OCI-LY7 (cell line): ENCODE results near the gene TCP10L.

Experiments used
- CTCF ChIP-seq: fragments of 200-600 bp; sonication (generic); conservative IDR thresholded peaks from 2 replicates; pipeline ENCODE4 v1.5.1; 2014; ENCODE audit warnings: mild to moderate bottlenecking, antibody characterized with exemption, low read length, moderate library complexity, mixed read lengths
- EZH2phosphoT487 ChIP-seq: fragments of 200-600 bp; sonication (generic); IDR thresholded peaks from 2 replicates; pipeline ENCODE4 v1.6.1; 2018; ENCODE audit warnings: low read depth, borderline replicate concordance, mild to moderate bottlenecking, mixed run types, antibody characterized with exemption, low read length, moderate library complexity, mixed read lengths

GRCh38 chr21:32602099-32602498 is 16.8 kb upstream of the TCP10L start:
- TF ChIP-seq CTCF (no peak), EZH2phosphoT487 (no peak)
